Ovary (tissue), 10 donors: ENCODE measurements around the gene NPVF. TPM values are rescaled to one million over a fixed set of nuclear protein-coding genes. Genes with fewer than 3 reads are reported as not detected.

Experiments used
- DNase-seq, 5 donors: peaks; one replicate each; pipeline ENCODE4 v3.0.0-alpha.2; 2019 to 2020
- H3K27ac ChIP-seq, 2 donors: fragments of 200-600 bp; one replicate each; pipeline versions ENCODE4 v1.5.1 to v1.8.0; 2019 to 2022
- H3K27me3 ChIP-seq: fragments of 200-600 bp; one replicate; pipeline ENCODE4 v1.8.0; 2022
- H3K36me3 ChIP-seq: fragments of 200-600 bp; sonication (generic); one replicate; pipeline ENCODE4 v1.5.1; 2019
- H3K4me1 ChIP-seq: one replicate; pipeline ENCODE4 v1.8.1; 2013; ENCODE audit warnings: mild to moderate bottlenecking, moderate library complexity; ENCODE audit not compliant: insufficient read depth
- H3K4me3 ChIP-seq: fragments of 200-600 bp; sonication (generic); one replicate; pipeline ENCODE4 v1.5.1; 2017
- H3K9me3 ChIP-seq, 2 donors: fragments of 200-600 bp in 1 of 2; sonication (generic) in 1 of 2; one replicate each; pipeline versions ENCODE4 v1.5.1 to v1.8.1; 2013 to 2019; ENCODE audit warnings: mild to moderate bottlenecking in 1 of 2, moderate library complexity in 1 of 2
- EP300 ChIP-seq: sonication (generic); formaldehyde crosslinking; IDR thresholded peaks from one replicate; pipeline ENCODE4 v1.6.1; 2017; ENCODE audit warnings: antibody characterized with exemption
- POLR2A ChIP-seq: fragments of 450-650 bp; IDR thresholded peaks from one replicate; pipeline ENCODE4 v1.6.1; 2017; ENCODE audit warnings: antibody characterized with exemption, mild to moderate bottlenecking, moderate library complexity
- WGBS, 3 donors: extraction: QIAGEN DNeasy Blood & Tissue Kit in 1 of 3; methylation state at CpG; one replicate each; pipeline versions ENCODE4 v1.1.5 to v1.1.7; 2013 to 2017; 5-methylcytosine and 5-hydroxymethylcytosine counted together
- intact Hi-C, 4 donors: fragments of 100-400 bp; cut with DNase I; formaldehyde crosslinking; loops; one replicate each; pipeline versions ENCODE4 v1.11.0 to v1.15.1; 2022 to 2023
- long read RNA-seq, 3 donors: library from polyadenylated mRNA in 2 of 3; unstranded in 2 of 3; transcript quantifications; one replicate each; pipeline ENCODE4 v2.0.0 and lab custom pipeline, GENCODE V29; 2021 to 2026
- polyA plus RNA-seq, 2 donors: library from polyadenylated mRNA; stranded (reverse); fragments of 200-250 nt in 1 of 2; fragments of 350-450 nt in 1 of 2; fragmentation: Illumina TruSeq in 1 of 2; extraction: RNeasy Lipid Tissue Mini Kit (QIAGEN cat#74804) in 1 of 2; gene quantifications; one replicate each; pipeline ENCODE4 v1.2.3, GENCODE V29; 2013 to 2014
- total RNA-seq, 7 donors: library from RNA; depleted of rRNA in 2 of 7; stranded (reverse); fragments of >200 nt in 2 of 7; fragmentation: NEBNext Ultra II Directional in 3 of 7; extraction: Animal tissue kit (Norgen Biotek cat#: 25700) in 3 of 7; gene quantifications; one replicate each; pipeline versions ENCODE4 v1.1.0 to v1.2.4, GENCODE V29; 2016 to 2023
- TF ChIP-seq, protein P1 (sequence below), 3 donors: fragments of 450-650 bp in 2 of 3; fragments of 200-600 bp in 1 of 3; IDR thresholded peaks; one replicate each; pipeline versions ENCODE4 v1.5.1 to v1.8.0; 2016 to 2022; ENCODE audit warnings: antibody characterized with exemption in 3 of 3, mild to moderate bottlenecking in 1 of 3
- donor health status: DM: no; HTN: no; CAD: no; lungs with moderate emphysema.
- donor health status: DM: no; HTN: no; CAD: no.
- donor health status: Bipolar disorder and iron deficiency.
- donor health status: DM: yes; HTN: yes; CAD: no.
- donor health status: DM: no; HTN: no; CAD: no.
- donor health status: DM: yes; HTN: yes; CAD: no.

NPVF gene, protein sequence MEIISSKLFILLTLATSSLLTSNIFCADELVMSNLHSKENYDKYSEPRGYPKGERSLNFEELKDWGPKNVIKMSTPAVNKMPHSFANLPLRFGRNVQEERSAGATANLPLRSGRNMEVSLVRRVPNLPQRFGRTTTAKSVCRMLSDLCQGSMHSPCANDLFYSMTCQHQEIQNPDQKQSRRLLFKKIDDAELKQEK
- total RNA-seq = not detected
- not detected for polyA plus RNA-seq
- long read RNA-seq, donor 1 = 0 reads
- long read RNA-seq, donor 2 = 0 reads
- long read RNA-seq, donor 3 = 0 reads

DNA sequence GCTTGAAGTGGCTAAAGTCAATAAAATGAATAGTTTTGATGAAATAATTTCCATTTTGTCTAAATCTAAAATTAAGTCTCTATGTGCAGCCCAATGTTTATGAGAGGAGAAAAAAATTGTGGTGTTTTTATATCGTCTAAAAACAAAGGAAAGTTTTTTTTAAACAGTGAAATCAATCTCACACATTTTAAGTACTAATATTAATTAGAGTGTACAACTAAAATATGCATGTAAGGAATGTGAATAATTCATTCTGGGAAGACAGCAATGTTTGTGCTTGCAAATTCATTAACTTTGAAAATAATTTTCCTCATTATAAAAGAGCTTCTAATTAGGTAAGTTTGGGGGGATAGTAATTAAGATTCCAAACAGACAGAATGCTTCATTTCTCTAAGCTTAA is at the start of gene NPVF:
NPVF (minus strand) TSS at position 101 of the 400 bp plus-strand sequence; CDS start at position 54, 47 bp downstream.
- no peak for TF ChIP-seq EP300
- 11 to 28% (median 17%) methylated on average over 1 of the region's 1 CpG for WGBS, 3 donors
- intact Hi-C loops = no loop called here

DNA sequence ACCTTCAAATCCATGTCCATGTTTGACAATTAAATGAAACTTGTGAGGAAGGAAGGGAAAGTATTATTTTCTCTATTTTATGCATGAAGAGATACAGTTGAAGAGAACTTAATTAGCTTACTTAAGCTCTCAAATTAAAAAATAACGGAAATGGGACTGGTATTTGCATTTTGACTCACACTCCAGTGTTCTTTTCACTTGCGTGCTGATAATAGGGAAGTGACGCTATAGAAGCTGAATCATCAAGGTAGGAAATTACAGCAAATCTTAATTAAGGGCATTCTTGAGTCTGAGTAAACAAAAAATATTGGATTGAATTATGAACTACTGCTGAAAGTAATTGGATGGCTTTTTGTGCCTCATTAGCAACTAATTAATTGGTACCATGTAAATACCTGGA is 44.0 kb upstream of the NPVF start:
- 88 to 94% (median 91%) methylated on average over 3 of the region's 3 CpGs for WGBS, 3 donors
- intact Hi-C loops = no loop called here
- H3K27ac ChIP-seq = no peak overlapping the region
- no peaks in the 10 kb centered on the region for H3K27me3 ChIP-seq
- no peak for DNase-seq
- H3K4me3 ChIP-seq = no peak overlapping the region
- H3K9me3 ChIP-seq = no peaks in the 10 kb centered on the region
- H3K36me3 ChIP-seq = no peaks in the 10 kb centered on the region
- no peak for TF ChIP-seq POLR2A
- TF ChIP-seq EP300 = no peak
- TF ChIP-seq, protein P1, sequence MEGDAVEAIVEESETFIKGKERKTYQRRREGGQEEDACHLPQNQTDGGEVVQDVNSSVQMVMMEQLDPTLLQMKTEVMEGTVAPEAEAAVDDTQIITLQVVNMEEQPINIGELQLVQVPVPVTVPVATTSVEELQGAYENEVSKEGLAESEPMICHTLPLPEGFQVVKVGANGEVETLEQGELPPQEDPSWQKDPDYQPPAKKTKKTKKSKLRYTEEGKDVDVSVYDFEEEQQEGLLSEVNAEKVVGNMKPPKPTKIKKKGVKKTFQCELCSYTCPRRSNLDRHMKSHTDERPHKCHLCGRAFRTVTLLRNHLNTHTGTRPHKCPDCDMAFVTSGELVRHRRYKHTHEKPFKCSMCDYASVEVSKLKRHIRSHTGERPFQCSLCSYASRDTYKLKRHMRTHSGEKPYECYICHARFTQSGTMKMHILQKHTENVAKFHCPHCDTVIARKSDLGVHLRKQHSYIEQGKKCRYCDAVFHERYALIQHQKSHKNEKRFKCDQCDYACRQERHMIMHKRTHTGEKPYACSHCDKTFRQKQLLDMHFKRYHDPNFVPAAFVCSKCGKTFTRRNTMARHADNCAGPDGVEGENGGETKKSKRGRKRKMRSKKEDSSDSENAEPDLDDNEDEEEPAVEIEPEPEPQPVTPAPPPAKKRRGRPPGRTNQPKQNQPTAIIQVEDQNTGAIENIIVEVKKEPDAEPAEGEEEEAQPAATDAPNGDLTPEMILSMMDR (IDR thresholded peaks at IDR 0.05) = no peak
- H3K4me1 ChIP-seq = no peaks in the 10 kb centered on the region

More for the DNA sequence above, at the start of gene NPVF:
- Histone ChIP-seq H3K27ac (no peak within 1 kb of the TSS), H3K9me3 (no peaks in the 10 kb centered on the region), H3K27me3 (no peaks in the 10 kb centered on the region), H3K36me3 (no peaks in the 10 kb centered on the region), H3K4me3 (no peak within 1 kb of the TSS), H3K4me1 (no peaks in the 10 kb centered on the region)
- no peak for DNase-seq

GRCh38 chr7:25263337-25263736 is 35.1 kb upstream of the NPVF start:
- TF ChIP-seq EP300 = no peak
- TF ChIP-seq, protein P1 (IDR thresholded peaks at IDR 0.05) = no peak
- no peak for TF ChIP-seq POLR2A
- Histone ChIP-seq H3K27me3 (no peaks in the 10 kb centered on the region), H3K4me1 (no peaks in the 10 kb centered on the region), H3K9me3 (no peaks in the 10 kb centered on the region), H3K4me3 (no peak overlapping the region), H3K27ac (no peak overlapping the region), H3K36me3 (no peaks in the 10 kb centered on the region)
- intact Hi-C loops = loop anchor here in 1 of 4 donors (5.0 kb wide), 1 partner anchor 124 kb away; no protein-coding TSS in a partner anchor
- WGBS, 3 donors = 87 to 96% (median 90%) methylated on average over 5 of the region's 5 CpGs
- no peak for DNase-seq

DNA sequence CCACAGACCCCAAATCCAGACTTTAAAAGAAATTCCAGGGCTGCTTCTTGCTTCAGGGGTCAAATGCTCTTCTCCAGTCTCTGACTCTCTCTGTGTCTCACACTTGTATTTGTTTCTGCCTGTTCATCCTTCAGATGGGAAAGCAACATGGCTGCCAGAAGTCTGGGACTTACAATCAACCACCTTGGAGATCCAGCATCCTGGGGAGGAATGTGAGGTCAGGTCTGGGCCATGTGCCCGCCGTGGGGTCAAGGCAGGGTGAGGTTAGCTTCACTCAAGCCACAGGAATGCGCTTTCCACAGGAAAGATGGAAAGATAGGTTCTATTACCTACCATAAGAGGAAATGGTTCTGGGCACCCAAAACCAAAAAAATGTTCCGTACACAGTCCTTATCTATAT is 34.3 kb upstream of the NPVF start:
- no peaks in the 10 kb centered on the region for H3K36me3 ChIP-seq
- H3K4me1 ChIP-seq = no peaks in the 10 kb centered on the region
- TF ChIP-seq POLR2A (no peak), EP300 (no peak)
- TF ChIP-seq, protein P1 (IDR thresholded peaks at IDR 0.05) = no peak
- DNase-seq = no peak
- intact Hi-C loops = loop anchor here in 1 of 4 donors (5.0 kb wide), 1 partner anchor 125 kb away; no protein-coding TSS in a partner anchor
- H3K27me3 ChIP-seq = no peaks in the 10 kb centered on the region
- WGBS, 3 donors = 62 to 88% (median 64%) methylated on average over 4 of the region's 4 CpGs
- H3K27ac ChIP-seq = no peak overlapping the region
- H3K9me3 ChIP-seq = no peaks in the 10 kb centered on the region
- H3K4me3 ChIP-seq = no peak overlapping the region

- Histone ChIP-seq H3K4me1 (no peaks in the 10 kb centered on the region), H3K27ac (no peak overlapping the region), H3K4me3 (no peak overlapping the region), H3K36me3 (no peaks in the 10 kb centered on the region), H3K9me3 (no peaks in the 10 kb centered on the region), H3K27me3 (no peaks in the 10 kb centered on the region)
- no peak for DNase-seq
- intact Hi-C loops = loop anchor here in 2 of 4 donors (2.0 to 5.0 kb wide), 2 partner anchors 125 to 126 kb away; no protein-coding TSS in a partner anchor
- WGBS, 3 donors = 33 to 81% (median 59%) methylated on average over 4 of the region's 4 CpGs
- TF ChIP-seq EP300 = no peak
- TF ChIP-seq, protein P1 (IDR thresholded peaks at IDR 0.05) = no peak
- TF ChIP-seq POLR2A = no peak
These were observed 33.4 kb upstream of the NPVF start for GRCh38 chr7:25261545-25262140.
